Measurements from ENCODE around the gene GRHL1.

GRHL1 gene

GRCh38 chr2:9972621-9973479 is 21.4 kb downstream of the GRHL1 start:
- no peak for DNase-seq (ENCODE audit: low read depth)

DNA sequence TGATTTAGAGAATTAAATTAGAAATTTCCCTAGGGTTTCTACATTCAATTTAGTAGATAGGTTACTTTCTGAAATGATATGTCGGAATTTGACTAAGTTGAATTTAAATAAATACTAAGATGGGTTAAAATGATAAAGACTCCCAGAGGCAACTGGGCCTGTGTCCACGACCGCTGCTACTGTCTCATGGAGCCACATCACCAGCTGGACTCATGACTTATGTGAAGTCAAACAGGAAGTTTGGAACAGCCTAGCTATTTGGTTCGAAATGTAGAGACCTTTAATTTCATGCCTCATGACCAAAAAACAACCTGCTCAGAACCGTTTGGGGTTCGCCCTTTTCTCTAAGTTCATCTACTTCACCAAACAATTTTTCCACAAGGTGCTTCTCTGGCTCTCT is 22.2 kb downstream of the GRHL1 start:
- DNase-seq (ENCODE audit: low read depth): no peak

- no peak for DNase-seq (ENCODE audit: low read depth)
Measured at GRCh38 chr2:9974343-9974742, 22.9 kb downstream of the GRHL1 start.

- no peak for DNase-seq (ENCODE audit: low read depth)
Measured at GRCh38 chr2:9975328-9975727, 23.8 kb downstream of the GRHL1 start.

- DNase-seq (ENCODE audit: low read depth): peak; percentile 20
Measured at GRCh38 chr2:9975805-9976447, 24.4 kb downstream of the GRHL1 start.

GRCh38 chr2:9979977-9980376 is 28.5 kb downstream of the GRHL1 start:
- DNase-seq (ENCODE audit: low read depth): no peak

- DNase-seq (ENCODE audit: low read depth): no peak
Measured at GRCh38 chr2:9980520-9980919, 29.0 kb downstream of the GRHL1 start.

GRCh38 chr2:9981655-9982054 is 30.2 kb downstream of the GRHL1 start:
- DNase-seq (ENCODE audit: low read depth): no peak

GRCh38 chr2:9982248-9982647 is 30.8 kb downstream of the GRHL1 start:
- no peak for DNase-seq (ENCODE audit: low read depth)

GRCh38 chr2:9982891-9983290 is 31.4 kb downstream of the GRHL1 start:
- no peak for DNase-seq (ENCODE audit: low read depth)

- DNase-seq (ENCODE audit: low read depth): no peak
Measured at GRCh38 chr2:9983401-9984216, 32.1 kb downstream of the GRHL1 start.

GRCh38 chr2:9984217-9984739 is 32.8 kb downstream of the GRHL1 start:
- no peak for DNase-seq (ENCODE audit: low read depth)

DNA sequence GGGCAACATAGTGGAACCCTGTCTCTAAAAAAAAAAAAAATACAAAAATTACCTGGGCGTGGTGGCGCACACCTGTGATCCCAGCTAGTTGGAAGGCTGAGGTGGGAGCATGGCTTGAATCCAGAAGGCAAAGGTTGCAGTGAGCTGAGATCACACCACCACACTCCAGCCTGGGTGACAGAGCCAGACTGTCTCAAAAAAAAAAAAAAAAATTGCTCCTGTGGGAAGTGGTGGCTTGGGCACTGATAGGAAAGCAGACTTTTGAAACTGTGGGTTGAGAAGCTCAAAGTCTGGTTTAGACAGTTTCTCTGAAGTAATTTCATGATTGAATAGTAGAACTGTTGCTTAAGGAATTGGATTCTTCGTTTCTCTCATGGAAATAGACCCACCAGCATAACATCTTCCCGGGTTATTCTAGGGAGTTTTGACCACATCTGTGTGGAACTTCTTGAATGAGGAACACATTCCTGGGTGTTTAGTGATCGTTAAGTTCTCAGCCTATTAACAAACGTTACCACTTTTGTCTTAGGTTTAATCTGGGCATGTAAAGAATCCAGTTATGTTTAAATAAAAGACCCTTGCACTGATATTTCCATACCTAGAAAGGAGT is 33.5 kb downstream of the GRHL1 start:
- no peak for DNase-seq (ENCODE audit: low read depth)

DNA sequence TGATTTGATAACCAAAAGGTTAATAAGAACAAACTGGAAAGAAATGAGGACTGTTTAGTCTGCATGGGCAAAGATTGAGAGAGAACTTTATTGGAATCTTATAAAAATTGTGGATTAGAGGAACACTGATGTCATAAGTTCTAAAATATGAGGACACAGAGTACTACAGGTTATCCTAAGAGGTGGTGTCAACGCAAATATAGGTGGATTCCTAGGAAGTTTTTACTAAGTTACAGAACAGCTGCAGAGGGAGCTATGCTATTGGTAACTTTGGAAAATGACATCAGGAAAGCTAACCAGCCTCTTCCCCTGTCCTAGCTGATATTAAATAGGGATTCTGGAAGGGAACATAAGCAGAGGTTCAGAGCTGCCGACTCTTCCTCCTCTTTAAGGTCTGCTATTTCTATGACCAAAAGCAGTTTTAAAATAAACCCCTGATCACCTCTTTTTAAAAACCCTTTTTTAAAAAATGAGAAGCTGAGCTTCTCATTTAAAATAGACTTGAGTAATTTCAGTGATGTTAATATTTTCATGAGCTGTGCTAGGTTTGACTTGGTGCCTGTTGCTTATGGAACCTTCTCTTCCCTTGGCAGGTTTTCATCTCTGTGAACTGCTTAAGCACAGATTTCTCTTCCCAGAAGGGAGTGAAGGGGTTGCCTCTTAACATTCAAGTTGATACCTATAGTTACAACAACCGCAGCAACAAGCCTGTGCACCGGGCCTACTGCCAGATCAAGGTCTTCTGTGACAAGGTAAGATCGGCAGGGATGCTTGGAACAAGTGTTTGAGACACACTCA is 34.2 kb downstream of the GRHL1 start:
- no peak for DNase-seq (ENCODE audit: low read depth)

- DNase-seq (ENCODE audit: low read depth): no peak
Measured at GRCh38 chr2:9988320-9988719, 36.8 kb downstream of the GRHL1 start.

DNA sequence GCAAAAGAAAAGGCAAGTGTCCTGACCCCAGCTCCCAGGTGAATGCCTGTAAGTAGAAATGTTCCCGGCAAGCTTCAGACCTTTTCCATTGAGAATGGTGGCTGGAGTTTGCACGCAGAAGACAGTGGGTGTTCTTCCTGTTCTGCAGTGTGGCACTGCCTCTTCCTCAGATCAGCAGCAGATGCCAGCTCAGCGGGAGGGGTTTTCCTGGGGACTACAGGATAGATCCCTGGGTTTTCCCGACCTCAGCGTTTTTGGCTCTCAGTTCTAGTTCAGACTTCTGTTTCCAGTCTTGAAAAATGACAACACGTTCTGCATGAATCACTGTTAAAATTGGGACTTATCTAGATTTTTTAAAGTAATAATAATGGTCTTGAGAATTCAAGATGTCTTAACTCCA is 39.2 kb downstream of the GRHL1 start:
- no peak for DNase-seq (ENCODE audit: low read depth)

DNA sequence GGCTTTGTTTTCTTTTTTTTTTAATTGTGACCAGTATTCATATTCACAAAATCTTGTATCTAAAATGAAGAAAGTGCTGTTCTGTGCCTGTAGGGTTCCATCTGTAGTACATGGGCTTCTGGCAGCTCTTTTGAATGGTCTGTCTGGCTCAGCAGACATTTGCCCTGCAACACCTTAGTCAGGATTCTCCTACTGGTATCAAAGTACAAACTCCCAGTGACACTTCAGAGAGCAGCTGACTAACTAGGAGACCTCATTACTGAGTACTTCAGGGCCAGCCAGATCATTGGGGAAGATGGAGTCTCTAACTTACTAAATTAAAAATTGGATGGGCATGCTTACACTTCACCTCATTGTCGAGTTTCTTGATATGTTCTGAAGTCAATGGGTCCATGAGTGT is 39.7 kb downstream of the GRHL1 start:
- DNase-seq (ENCODE audit: low read depth): no peak

DNA sequence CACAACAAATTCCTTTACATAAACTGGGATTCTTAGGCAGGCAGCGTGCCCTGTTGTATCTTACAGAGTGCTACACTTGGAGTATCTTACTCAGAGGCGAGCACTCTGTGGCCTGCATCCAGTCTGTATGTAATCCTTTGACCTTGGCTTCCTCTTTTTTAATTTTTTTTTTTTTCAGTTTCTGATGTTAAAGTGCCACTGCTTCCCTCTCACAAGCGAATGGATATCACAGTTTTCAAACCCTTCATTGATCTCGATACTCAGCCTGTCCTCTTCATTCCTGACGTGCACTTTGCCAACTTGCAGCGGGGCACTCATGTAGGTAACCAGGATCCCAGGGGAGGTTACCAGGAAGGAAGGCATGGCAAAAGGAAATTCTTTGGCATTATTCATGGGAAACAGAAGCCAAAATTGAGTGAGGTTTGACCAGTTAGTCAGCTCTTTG is 40.4 kb downstream of the GRHL1 start:
- no peak for DNase-seq (ENCODE audit: low read depth)

- no peak for DNase-seq (ENCODE audit: low read depth)
Measured at GRCh38 chr2:9992427-9993187, 41.1 kb downstream of the GRHL1 start.

GRCh38 chr2:9993488-9994165 is 42.1 kb downstream of the GRHL1 start:
- DNase-seq (ENCODE audit: low read depth): no peak
